ENCODE measurements around the gene AFF4. TPM values are rescaled to one million over a fixed set of nuclear protein-coding genes. Genes with fewer than 3 reads are reported as not detected.

Gene AFF4
- total RNA-seq, 2 experiments from 2014 or later, result 21.6 to 42.4 TPM

DNA sequence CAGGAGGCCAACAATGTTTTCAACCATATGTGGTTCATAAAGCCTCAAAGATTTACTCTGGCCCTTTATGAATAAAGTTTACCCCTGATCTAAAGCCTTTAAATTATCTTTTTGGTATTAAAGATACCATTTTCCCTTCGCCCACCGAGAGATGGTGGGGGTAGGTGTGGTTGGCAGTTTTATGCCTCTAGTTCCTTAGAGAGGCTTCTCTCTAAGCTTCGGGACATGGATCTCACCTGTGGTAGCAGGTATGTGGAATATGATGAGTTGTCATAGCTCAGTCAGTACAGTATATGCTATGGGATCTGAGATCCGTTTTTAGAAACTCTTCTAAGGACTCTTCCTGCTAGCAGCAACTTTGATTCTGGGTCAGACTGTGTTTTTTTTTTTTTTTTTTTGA is 94.7 kb downstream of the AFF4 start:
- intact Hi-C loops (cut with micrococcal nuclease; ENCODE audit: unreplicated experiment), result loop anchor here (5.0 kb wide), 1 partner anchor 481 kb away; no protein-coding TSS in a partner anchor
- no TSS peak for BruUV-seq (replicated peaks)
- Histone ChIP-seq H4K20me1 (ENCODE audit: insufficient read depth, low read length) (no peaks in the 10 kb centered on the region; the same call in 1 of the 2 replicates), H3K9me3 (ENCODE audit: low read length) (no peaks in the 10 kb centered on the region), H3K79me2 (ENCODE audit: insufficient read depth, low read depth, low read length) (peaks cover 15% of the 10 kb centered on the region), H2AFZ (ENCODE audit: low read length) (no peak overlapping the region), H3K4me1 (ENCODE audit: insufficient read depth, low read length, poor library complexity, severe bottlenecking) (peaks cover 17% of the 10 kb centered on the region), H3K27ac (ENCODE audit: low read depth, low read length, poor library complexity, severe bottlenecking) (no peak overlapping the region), H3K4me3 (ENCODE audit: low read depth, low read length, poor library complexity, severe bottlenecking) (no peak overlapping the region), H3K36me3 (ENCODE audit: insufficient read depth, low read length) (peaks cover 60% of the 10 kb centered on the region), H3K9me2 (ENCODE audit: insufficient read depth, low read length) (no peaks in the 10 kb centered on the region), H3K4me2 (ENCODE audit: low read length) (no peak overlapping the region)
- CTCF ChIA-PET (ENCODE audit: unreplicated experiment), result no interaction called here
- POLR2A ChIA-PET, result interaction anchor here (1.0 to 1.4 kb wide), 3 partner anchors 10 to 241 kb away, joined by 3 to 4 read pairs (median 3); no protein-coding TSS in a partner anchor
- no peak for TF ChIP-seq EZH2phosphoT487 (IDR thresholded peaks at IDR 0.05; ENCODE audit: borderline replicate concordance, low read depth, low read length)
- TF ChIP-seq, protein P1, sequence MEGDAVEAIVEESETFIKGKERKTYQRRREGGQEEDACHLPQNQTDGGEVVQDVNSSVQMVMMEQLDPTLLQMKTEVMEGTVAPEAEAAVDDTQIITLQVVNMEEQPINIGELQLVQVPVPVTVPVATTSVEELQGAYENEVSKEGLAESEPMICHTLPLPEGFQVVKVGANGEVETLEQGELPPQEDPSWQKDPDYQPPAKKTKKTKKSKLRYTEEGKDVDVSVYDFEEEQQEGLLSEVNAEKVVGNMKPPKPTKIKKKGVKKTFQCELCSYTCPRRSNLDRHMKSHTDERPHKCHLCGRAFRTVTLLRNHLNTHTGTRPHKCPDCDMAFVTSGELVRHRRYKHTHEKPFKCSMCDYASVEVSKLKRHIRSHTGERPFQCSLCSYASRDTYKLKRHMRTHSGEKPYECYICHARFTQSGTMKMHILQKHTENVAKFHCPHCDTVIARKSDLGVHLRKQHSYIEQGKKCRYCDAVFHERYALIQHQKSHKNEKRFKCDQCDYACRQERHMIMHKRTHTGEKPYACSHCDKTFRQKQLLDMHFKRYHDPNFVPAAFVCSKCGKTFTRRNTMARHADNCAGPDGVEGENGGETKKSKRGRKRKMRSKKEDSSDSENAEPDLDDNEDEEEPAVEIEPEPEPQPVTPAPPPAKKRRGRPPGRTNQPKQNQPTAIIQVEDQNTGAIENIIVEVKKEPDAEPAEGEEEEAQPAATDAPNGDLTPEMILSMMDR (conservative IDR thresholded peaks at IDR 0.05; ENCODE audit: low read length), result no peak
- DNase-seq (ENCODE audit: low spot score), result no peak

DNA sequence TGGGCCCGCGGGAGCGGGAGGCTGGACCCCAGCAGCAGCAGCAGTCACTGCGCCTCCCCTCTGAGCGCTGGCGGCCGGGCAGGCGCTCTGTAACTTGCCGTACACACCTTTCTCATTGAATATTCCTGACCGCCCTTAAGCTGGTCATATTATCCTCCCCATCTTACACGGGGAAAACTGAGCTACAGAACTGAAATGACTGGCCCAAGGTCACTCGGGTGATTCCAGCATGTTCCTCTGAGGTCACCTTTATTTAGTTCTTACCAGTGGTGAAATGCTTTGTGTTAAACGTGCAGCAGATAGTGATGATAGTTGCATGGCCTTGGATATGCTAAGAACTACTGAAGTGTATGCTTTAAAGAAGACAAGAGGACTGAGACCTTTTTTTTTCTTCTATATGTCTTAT is 96.4 kb downstream of the AFF4 start:
- peak overlapping the region; percentile 94 for H3K4me3 ChIP-seq (ENCODE audit: low read depth, low read length, poor library complexity, severe bottlenecking)
- H3K4me2 ChIP-seq (ENCODE audit: low read length), result peak overlapping the region; percentile 82
- H3K9me2 ChIP-seq (ENCODE audit: insufficient read depth, low read length), result no peaks in the 10 kb centered on the region
- no peak for DNase-seq (ENCODE audit: low spot score)
- no peak for TF ChIP-seq EZH2phosphoT487 (IDR thresholded peaks at IDR 0.05; ENCODE audit: borderline replicate concordance, low read depth, low read length)
- TF ChIP-seq, protein P1 (conservative IDR thresholded peaks at IDR 0.05; ENCODE audit: low read length), result no peak
- ChIA-PET POLR2A (interaction anchor here (0.5 to 1.4 kb wide), 4 partner anchors 13 to 1446 kb away, joined by 3 to 4 read pairs (median 3); no protein-coding TSS in a partner anchor), CTCF (ENCODE audit: unreplicated experiment) (no interaction called here)
- peaks cover 42% of the 10 kb centered on the region for H3K36me3 ChIP-seq (ENCODE audit: insufficient read depth, low read length)
- peaks cover 17% of the 10 kb centered on the region for H3K4me1 ChIP-seq (ENCODE audit: insufficient read depth, low read length, poor library complexity, severe bottlenecking)
- peaks cover 15% of the 10 kb centered on the region for H3K79me2 ChIP-seq (ENCODE audit: insufficient read depth, low read depth, low read length)
- H4K20me1 ChIP-seq (ENCODE audit: insufficient read depth, low read length), result no peaks in the 10 kb centered on the region; the same call in 1 of the 2 replicates
- H2AFZ ChIP-seq (ENCODE audit: low read length), result peak overlapping the region; percentile 94
- intact Hi-C loops (cut with micrococcal nuclease; ENCODE audit: unreplicated experiment), result loop anchor here (2.0 to 5.0 kb wide), 2 partner anchors 96 to 480 kb away; partner anchors contain the start of gene AFF4
- no peaks in the 10 kb centered on the region for H3K9me3 ChIP-seq (ENCODE audit: low read length)
- H3K27ac ChIP-seq (ENCODE audit: low read depth, low read length, poor library complexity, severe bottlenecking), result peak overlapping the region; percentile 32
- BruUV-seq (replicated peaks), result no TSS peak

All from OCI-LY7 (cell line).